NCI-H2171 treated with DMSO at 0.1 percent for 48 hours (cell line): ENCODE measurements around the gene TBC1D1.

ENCODE experiments used
- DNase-seq: peaks from one replicate; lab custom pipeline; 2025; lab: John Stamatoyannopoulos, UW

The TBC1D1 gene

DNA sequence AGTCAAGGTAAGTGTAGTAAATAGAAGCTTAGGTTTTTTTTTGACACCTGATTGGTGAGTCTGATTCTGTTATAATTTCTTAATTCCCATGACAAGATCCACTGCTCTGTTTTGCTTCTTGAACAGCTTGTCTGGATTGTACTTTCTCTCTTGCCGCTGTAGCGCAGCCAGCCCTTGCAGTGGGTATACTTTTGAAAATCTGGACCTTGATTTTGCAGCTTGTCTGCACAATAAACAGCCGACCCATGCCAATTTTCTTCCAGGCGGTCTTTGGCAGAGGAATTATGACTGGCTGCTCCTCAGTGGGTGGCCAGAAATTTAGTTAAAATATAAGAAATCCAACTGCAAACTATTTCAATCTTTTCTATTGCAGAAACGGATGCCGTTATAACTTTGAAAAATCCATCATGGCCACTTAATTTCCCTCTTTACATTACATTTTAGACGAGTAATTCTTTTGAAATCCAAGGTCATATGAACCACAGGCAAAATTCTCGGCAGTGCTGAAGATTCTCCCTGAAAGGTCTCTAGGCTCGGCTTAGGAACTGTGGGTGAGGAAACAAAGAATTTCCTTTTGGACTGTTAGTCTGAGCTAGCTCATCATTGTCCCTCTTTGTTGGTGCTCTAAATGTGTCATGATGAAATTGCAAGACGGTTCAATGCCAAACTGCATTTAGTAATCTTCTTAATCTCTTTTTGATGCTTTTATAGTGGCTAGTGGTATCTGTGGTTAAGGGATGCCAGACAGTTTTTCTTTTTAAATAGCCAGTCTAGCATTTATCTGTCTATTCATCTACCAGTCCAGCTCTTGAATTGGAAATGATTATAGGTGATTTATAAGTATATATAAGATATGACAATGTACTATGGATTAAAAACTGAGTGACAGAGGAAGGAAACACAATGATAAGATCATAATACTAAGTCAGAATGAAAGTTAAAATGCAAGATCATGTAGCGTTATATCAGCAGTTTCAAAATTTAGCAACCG, 37.8 kb downstream of the TBC1D1 start:
- DNase-seq = no peak

DNA sequence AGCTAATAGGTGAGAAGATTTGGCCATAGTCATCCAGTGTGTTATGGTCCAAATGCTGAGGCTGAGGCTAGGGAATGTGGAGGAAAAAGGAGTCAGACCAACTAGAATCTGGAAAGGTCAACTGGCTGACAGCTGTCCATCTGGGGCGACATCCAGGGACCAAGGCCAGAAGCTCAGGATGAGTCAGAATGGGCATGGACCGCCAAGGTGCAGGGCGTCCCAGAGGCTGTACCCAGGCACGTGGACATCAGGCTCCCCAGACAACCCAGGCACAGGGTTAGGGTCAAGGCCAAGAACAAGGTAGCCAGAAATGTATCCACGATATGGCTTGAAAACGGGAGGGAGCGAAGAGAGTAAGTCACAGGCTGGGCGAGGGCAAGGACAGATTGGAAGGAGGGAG, 43.2 kb downstream of the TBC1D1 start:
- DNase-seq = no peak

DNA sequence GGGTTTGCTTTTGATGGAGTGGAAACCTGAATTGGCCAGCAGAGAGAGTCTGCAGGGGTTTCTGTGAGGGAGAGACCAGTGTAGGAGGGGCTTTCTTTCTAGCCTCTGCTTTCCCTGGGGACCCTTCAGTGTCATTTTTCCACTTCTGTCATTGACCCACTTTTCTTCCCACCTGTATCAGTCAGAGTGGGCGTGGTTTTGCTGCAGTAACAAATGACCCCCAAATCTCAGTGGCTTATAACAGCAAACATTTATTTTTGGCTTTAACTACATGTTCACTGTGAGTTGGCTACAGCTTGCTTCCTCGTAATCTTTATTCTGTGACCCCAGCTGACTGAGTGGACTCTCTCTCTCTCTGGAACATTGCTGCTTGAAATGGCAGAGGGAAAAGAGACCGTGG, 43.7 kb downstream of the TBC1D1 start:
- DNase-seq = no peak

DNA sequence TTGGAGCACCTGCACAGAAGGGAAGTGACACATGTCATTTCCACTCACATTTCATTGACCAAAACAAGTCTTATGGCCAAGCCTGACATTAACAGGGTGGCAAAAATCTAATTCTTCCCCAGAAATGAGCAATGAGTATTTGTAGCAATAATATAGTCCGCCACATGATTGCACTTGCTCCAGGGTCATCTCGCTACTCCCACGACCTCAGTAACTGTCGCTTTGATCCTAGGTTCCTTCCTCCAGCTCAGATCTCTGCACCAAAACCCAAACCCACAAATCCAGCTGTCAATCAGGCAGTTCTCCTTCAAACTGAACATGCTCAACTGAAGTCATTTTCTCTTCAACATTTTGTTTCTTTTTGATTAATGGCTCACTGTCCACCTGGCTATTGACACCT, 44.1 kb downstream of the TBC1D1 start:
- no peak for DNase-seq

DNA sequence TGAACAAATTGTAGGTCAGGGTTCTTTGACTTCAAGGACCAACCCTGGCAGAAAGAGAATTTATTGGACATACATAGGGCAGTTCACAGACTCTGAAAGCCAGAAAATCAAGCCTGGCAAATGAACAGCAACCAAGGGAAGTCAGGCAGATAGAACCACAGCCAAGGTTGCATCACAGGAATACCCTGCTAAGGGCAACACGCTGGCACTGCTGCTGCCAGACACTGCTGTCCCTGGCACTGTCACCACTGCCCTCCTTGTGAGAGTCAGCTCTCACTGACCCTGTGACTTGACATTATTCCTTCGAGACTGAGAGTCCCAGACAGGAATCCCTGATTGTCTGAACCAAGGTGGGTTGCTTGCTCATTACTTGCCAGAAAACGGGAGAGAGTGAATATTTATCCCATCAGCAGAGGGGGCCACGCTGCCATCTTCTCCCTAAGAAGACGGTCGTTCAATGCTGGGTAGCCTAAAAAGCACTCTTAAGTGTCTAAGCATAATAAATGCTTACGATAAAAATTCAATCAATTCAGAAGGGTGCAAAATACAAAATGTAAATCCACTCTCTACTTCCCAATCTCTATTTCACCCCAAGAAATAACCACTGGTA, 46.1 kb downstream of the TBC1D1 start:
- DNase-seq = no peak

DNA sequence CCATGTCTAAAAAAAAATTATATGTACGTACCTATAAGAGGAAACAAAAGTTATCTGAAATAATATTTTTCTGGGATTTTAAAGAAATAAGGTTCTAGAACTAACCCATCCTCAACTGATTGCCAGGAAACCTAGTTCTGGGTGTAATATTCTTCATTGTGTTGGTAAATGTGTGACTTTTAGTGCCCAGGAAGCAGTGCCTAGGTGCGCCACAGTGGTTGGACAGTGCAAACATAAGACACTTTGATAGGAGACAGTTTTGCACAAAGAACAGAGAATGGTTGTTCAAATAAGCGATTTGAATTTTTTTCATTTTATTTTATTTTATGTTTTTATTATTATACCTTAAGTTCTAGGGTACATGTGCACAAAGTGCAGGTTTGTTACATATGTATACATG, 47.3 kb downstream of the TBC1D1 start:
- DNase-seq = no peak

DNA sequence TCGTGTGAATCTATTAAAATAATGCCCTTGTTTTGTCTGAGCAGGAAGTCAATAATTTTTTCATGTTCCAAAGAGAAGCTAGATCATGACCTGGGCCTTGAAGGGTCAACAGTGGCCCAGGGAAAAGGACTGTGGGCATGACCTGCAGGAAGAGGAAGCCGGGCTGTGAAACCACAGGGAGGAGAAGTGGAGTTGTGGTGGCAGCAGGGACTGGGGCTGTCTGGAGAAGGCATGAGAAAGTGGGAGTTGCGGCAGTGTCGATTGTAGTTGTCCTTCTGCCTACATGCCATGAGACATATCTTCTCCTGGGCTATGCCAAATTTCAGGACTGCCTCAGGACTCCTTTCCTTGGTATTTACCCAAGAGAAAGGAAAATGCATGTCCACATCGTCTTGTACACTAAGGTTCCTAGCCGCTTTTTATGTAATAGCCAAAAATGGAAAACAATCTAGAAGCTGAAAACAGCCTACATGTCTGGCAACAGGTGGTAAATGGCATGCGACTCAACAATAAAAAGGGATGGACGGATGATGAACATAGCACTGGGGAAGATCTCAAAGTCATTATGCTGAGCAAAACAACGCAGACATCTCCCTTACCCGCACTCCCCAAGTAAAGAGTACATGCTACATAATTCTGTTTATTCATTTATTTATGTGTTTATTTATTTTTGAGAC, 55.8 kb downstream of the TBC1D1 start:
- no peak for DNase-seq

DNA sequence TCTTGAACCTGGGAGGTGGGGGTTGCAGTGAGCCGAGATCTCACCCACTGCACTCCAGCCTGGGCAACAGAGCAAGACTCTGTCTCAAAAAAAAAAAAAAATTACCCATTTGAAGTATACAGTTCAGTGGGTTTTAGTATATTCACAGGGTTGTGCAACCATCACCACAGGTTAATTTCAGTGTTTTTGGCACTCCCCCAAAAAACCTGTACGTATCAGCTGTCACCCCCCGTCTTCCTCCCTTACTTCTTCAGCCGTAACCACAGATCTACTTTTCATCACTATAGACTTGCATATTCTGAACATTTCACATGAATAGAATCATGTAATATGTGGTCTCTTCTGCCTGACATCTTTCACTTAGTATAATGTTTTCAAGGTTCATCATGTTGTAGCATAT, 57.7 kb downstream of the TBC1D1 start:
- DNase-seq = no peak

DNA sequence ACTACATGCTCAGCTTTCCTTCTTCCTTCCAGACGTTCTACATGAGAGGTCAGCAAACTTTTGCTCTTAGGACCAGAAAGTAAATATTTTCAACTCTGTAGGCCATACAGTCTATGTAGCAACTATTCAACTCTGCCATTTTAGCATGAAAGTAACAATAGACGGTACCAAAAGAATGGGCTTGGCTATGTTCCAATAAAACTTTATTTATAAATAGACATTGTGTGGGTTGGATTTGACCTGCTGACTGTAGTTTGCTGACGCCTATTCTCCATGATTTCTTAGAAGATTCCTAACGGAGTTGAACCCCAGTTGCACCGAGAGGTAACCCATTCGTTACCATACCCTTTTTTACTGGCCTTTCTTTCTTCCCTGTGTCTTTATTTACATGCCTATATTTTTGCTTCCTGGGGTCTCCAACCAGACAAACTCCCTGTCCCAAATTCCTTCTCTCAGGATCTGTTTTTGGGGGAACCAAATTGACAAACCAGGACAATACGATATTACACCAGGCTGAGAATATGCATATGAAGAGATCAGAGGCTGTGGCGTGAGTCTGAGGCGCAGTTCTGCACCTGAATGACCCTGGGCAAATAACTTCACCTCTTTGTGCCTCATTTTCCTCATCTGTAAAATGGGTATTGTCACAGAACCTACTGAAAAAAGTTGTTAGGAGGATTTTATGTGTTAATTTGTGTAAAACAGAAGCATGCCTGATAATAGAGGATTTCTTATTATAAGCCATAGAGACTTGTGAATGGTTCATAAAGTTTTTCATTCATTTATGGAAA, 58.9 kb downstream of the TBC1D1 start:
- DNase-seq = no peak

DNA sequence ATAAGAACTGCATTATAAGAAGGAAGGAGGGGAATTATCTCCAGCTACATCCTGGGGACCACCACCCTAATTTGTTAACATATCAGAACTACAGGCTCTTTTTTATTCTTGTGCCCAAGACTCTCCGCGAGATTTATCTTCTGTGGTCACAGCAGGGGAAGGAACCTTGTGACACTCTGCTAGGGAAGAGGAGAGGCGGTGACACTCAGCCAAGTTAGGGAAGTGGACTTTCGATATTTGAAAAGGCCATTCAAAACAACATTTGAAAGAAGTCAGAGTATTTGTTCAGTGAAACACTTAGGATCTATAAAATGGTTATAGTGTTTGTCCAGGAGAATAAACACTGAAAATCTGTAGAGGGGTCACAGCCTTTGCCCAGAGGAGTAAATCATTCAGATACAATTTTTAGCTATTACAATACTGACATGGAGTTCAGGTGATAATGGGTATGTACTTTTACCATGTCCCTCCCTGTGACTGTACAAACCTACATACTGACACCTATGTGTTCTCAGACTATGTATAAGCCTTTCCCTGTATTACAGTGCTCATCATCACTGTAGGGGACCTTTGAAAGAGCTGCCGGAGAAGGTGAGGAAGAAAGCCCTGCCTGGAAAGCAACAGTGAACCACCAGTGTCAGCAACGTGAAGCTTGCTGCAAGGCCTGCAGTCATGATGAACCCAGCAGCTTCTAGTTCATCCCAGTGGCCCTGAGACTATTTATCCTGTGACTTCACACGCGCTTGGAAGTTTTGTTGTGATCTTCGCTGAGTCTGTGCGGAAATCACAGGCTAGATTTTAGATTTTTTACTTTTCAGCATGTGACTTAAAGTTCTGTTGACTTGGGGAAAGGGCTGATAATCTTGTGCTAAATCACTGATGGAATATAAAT, 60.8 kb downstream of the TBC1D1 start:
- no peak for DNase-seq

DNA sequence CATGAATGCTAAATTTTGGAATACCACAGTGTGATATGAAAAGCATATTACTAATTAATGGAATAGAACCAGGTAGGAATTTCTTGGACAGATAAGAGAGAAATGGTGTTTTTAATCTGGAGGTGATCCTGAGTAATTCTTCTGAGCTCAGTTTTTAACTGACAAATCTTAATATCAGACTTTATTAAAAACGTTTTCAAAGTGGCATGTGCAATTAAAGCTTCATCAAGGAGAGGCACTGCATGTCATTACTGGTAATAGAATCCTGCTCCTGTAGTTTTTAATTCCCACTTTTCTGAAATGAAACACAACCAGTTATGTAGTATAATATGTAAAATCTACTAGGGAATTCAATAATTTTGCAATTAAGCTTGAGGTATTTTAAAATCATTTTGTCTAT, 62.3 kb downstream of the TBC1D1 start:
- DNase-seq = no peak

DNA sequence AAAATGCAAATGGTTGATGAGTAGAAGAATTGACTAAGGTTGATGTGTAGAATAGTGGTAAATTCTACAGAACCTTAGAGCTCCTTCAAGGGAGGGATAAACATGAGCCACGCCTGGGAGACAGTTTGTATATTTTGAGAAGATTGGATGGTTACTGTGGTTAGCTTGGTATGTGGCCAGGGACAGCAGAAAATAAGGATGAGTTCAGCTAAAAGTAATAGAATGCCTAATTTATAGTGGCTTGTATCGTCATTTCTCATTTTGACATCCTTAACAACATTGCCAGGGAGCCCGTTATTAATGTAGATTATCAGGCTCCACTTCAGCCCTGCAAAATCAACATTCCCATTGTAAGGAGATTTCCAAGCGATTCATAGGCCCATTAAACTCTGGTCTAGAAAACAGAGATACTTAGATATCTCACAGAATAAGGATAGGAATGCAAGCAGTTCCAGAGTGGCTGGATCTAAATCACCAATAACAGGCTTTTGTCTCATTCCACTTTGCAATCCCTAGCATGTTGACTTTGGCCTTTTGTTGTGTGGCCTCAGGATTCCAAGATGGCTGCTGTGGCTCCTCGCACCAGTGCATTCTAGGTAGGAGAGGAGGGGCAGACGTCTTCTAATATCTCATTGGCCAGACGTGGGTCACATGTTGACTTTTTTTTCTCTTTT, 62.9 kb downstream of the TBC1D1 start:
- no peak for DNase-seq

DNA sequence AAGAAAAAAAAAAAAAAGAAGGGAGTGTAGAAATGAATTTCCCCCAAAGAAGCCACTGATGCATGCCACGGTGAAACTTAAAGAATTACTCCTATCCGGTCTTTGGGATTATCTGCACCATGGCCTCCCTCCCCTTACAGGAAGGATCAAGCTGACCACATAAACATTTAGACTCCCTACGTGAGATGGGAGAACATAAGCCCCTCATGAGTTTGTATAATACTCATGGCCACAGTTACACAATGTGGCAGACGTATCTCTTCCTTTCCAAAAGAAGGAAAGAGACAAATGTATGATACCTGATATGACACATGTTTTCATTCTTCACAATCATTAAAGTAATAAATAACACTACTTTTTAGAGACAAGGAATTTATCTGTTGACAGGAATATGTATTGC, 66.1 kb downstream of the TBC1D1 start:
- DNase-seq = no peak

DNA sequence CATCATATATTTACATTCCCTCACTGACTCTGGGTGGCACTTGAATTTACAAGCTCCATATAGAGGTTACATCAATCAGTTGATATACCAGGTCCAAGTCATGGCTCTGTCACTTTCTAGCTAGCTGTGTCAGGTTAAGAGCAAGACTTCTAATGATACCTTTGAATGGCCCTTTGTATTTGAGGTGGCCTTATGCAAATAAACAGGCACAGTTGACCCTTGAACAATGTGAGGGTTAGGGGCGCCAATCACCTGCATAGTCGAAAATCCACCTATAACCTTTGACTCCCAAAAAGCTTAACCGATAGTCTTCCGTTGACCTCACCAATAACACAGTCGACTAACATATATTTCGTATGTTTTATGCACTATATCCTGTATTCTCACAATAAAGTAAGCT, 68.0 kb downstream of the TBC1D1 start:
- no peak for DNase-seq

DNA sequence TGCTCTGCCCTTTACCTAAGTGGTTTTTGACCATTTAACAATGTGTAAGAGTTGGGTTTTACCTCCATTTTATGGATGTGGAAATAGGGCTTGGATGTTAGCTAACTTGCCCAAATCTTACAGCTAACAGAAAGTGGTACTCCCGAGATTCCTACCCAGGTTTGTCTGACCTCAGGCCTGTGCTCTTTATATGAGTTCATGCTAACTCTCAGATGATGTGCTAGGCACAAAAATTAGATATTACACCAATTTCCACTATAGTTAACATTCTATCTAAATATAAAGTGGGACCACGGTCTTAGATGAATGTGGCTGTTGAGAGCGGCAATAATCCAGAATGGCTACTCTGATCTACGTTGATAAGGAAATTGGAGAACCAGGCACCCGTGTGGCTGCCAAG, 69.2 kb downstream of the TBC1D1 start, which contains the start of gene PTTG2:
Gene PTTG2 (plus strand): TSS at position 301 of the 400 bp plus-strand sequence. CDS start 37 bp downstream, at position 338.
- DNase-seq = no peak

DNA sequence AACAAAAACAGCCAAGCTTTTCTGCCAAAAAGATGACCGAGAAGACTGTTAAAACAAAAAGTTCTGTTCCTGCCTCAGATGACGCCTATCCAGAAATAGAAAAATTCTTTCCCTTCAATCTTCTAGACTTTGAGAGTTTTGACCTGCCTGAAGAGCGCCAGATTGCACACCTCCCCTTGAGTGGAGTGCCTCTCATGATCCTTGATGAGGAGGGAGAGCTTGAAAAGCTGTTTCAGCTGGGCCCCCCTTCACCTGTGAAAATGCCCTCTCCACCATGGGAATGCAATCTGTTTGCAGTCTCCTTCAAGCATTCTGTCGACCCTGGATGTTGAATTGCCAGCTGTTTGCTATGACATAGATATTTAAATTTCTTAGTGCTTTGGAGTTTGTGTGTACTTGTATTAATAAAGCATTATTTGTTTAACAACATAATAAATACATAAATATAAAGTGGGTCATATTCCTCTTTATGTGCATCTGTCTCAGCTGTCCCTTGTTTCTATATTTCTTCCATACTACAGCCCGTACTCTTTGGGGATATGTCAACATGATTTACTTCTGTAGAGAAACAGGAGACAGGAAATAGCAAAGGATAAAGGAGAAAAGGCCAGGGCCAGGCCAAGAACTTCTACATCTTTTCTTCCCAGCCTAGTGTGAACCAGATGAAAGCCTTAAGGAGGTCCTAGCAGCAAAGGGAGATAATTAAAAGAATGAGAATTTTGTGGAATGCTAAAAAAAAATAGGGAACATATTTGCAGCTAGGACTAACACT, 70.0 kb downstream of the TBC1D1 start:
- DNase-seq = no peak

DNA sequence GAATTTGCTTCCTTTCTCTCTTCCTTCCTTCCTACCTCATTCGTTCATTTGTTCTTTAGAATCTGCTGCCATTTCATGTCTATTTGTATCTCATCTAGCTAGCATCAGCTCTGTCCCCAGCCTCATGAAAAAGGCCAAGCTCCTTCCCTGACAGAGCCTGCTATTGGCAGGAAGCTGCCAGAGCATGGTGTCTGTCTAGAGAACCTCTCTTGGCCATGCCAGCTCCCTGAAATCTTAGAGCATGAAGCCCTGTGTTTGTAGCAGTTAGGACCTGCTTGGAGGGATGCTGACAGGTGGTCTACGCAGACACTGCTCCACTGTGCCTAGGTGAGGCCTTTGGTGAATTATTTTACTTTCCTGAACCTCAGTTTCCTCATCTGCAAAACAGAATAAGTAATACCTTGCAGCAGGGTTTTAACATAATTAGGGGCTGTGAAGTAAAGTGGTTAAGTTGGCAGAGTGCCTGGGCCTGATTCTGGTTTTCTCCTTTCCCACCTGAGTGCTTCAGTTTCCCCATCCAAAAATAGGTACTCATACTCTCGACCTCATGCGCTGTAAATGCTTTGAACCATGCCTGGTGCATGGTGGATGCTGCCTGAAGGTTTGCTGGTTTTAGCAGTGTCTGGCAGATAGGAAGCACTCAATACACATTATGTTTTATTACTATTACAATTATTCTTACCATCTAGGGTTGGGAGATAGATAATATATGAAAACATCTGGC, 74.0 kb downstream of the TBC1D1 start:
- DNase-seq = no peak

DNA sequence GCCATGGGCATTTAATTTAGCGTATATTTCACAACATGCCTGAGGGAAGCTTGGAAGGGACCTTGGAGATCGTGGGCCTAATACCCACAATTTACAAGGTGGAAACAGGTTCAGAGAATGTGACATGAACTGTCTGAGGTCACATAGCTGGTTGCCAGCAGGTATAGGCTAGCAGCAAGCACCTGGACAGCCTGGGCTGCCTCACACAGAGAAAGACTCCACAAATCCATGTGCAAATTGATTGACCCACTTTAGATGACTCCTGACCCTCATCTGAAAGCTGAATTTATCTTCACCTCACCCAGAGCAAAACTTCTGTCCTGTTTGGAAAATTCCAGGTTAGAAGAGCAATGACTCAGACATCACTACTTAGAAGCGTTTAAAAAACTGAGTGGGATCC, 75.2 kb downstream of the TBC1D1 start:
- no peak for DNase-seq

DNA sequence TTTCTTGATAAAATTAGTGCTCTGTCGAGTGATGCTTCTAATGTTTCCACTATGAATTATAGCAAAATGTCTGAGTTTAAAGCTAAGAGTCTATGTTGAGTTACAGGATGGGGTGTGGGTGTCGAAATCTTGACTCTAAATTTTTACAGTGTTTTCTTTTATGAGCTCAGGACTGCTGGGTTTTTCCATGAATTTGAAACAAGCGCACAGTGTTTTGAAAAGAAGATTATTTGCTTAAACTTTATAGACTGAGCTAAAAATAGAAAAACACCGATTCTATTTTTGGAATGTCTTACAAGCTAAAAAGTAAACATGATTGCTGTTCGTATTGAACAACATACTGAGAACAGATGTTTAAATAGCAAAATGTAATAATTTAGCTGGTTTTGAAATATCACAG, 76.9 kb downstream of the TBC1D1 start:
- no peak for DNase-seq
